ENCODE data around the gene CDCA8.

The CDCA8 gene

DNA sequence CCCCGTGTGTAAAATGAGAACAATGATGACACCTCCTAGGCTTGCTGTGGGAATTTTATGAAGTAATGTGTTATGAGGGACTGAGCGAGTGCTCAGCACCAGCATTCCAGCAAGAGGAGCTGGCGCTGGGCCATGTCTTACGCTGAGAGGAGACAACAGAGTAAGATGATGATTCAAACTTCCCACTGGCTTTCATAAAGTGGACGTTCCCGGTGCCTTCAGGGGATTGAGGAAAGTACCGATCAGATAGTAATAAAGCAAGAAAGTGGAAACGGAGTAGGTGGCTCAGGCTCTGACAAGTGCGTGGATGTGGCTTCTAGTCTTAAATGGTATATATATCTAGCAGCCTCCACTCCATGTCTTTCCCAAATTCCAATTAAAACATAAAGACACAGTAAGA is 48.8 kb downstream of the CDCA8 start:
- DNase-seq, result no peak

DNA sequence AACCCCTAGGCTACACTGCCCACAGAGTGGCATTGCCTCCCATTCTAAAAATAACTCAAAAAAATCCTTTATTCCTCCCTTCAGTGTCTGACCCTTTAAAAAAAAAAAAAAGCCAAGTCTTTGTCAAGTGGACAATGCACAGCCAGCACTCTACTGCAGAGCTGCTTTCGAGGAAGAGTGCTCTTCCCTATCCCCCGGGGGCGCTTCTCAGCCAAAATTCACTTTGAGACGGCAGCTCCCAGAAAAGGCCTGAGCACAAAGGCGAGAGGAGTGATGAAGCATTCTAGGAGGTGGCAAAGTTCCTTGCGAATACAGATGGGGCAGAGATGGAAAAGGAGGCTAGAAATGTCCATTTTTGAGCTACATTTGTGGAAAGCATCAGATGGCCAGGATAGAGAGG is 49.3 kb downstream of the CDCA8 start:
- no peak for DNase-seq

DNA sequence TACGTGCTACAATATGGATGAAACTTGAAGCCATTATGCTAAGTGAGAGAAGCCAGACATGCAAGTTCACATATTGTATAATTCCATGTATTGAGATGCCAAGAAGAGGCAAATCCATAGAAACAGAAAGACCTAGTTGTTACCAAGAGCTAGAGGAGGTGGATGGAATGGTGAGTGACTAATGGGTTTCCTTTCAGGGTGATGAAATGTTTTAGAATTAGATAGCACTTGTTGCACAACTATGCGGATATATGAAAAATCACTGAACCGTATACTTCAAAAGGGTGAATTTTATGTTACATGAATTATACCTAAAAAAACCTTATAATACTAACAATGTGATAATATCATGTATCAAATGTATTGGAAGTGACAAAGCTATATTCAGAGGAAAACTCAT is 54.5 kb downstream of the CDCA8 start:
- no peak for DNase-seq

- no peak for DNase-seq
Measured at GRCh38 chr1:37748565-37748964, 56.2 kb downstream of the CDCA8 start.

DNA sequence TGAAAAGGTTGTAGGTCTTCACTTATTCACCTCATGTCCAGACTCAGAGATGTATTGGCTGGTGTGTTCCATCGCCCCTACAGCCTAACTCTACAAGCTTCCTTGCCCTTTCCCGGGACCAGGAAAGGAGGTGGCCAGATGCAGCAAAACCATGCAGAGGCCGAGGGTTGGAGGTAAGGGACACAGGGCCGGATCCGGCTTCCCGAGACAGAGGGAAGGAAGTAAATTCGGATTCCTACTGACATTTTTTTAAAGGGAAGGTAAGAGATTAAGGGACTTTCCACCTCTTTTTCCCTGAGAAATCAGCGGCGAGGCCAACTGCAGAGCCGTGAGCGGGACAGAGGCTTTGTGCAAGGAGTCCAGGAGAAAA is 59.9 kb downstream of the CDCA8 start:
- DNase-seq, result no peak

DNA sequence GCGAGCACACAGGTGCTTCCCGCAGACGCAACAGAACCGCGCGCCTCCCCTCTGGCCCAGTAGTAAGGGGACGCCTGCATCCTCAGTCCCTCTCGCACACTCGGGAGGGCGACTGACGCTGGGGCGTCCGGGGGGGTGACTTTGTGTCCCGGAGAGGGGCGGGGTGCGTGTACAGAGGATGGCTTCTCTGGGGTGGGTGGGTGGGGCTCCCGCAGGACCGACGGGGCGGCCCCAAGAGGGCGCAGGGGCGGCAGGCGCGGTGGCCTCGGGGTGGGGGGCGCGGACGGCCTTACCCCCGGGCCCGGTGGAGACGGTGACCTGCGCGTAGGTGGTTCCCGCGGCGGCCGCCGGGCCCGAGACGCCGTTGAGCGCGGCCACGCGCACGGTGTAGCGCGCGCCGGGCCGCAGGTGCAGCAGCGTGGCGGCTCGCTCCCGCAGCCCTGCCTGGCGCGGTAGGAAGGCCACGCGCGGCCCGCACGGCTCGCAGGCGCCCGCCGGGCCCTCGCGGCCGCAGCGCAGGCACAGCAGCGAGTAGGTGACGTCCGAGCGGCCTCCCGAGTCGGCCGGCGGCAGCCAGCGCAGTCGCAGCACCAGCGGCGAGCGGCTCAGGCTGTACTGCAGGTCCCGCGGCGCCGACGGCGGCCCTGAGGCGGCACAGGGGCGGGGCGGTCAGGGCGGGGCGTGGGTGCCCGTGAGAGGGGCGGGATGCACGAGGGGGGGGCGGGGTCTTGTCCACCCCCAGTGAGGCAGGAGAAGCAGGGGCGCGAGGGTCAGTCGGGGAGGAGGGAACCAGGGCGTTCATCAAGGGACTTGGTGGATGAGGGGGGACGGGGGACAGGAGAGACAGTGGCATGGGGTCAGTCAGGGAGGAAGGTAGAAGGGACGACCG is 60.5 kb downstream of the CDCA8 start:
- no peak for DNase-seq

DNA sequence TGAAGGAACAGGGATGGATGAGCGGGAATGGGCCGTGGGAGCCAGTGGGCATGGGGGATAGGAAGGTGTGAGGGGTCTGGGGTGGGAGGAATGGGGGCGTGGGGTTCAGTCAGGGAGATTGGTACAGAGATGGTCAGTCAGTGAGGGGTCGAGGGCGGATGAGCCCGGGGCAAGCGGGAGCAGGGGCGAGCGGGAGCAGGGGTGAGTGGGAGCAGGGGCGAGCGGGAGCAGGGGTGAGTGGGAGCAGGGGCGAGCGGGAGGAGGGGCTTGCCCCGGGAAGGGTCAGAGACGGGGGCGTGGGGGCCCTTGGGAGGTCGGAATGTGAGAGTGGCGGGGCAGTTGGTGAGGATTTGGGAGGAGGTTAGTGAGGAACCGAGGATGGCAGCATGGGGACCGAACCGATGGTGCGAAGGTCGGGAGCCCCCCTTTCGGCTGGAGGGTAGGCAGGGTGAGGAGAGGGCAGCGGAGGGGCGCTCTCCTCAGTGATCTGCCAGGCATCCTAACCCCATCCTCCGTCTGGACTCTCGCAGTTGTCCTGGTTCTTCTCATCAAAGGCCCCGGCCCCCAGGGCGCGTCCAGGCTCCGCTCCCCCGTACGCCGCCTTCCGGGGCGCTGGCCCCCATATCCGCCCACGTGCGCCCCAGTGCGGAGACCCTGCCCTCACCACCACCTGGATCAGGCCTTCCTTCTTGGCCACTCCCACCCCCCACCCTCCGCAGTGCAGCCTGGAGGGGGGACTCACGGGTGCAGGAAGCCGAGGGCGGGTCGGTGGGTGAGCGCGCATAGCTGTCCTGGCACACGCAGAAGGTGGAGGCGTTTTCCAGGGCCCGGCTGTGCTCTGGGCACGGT is 61.4 kb downstream of the CDCA8 start:
- no peak for DNase-seq

DNA sequence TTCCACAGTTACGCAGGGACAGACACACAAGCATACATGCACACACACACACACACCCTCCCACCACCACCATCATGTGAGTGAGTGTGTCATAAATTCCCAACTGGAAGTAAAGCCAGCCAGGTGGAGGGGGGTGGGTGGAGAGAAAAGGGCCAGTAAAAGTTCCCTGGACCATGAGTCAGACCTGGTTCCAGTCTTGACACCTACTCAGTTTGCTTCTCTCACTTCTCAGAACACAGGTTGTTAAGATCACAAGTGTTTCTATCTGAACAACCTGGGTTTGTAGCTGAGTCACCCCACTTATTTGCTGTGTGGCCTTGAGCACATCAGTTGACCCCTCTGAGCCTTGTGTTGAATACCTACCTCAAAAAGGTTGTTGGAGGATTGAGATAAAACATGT is 63.0 kb downstream of the CDCA8 start:
- DNase-seq, result no peak

- DNase-seq, result no peak
Measured at GRCh38 chr1:37755951-37756560, 63.7 kb downstream of the CDCA8 start.

Measured in CD4-positive, alpha-beta T cell treated with Interleukin-4 for 4 hours (primary cell).